GM21423 (cell line): Measurements from ENCODE around the gene RUVBL2.

ENCODE experiments used
- ATAC-seq: cut with Tn5 transposase; IDR thresholded peaks from one replicate; pipeline ENCODE4 v1.9.1; 2021; ENCODE audit warnings: mild to moderate bottlenecking, moderate library complexity; ENCODE audit not compliant: unreplicated experiment

Gene RUVBL2

GRCh38 chr19:48963371-48964204, 30.1 kb upstream of the RUVBL2 start:
- ATAC-seq = no peak

- ATAC-seq = no peak
These were observed 29.3 kb upstream of the RUVBL2 start for GRCh38 chr19:48964205-48965039.

- ATAC-seq = peak; percentile 64
These were observed 28.5 kb upstream of the RUVBL2 start, which contains the start of gene FTL for GRCh38 chr19:48965040-48965805. FTL (plus strand) TSS chr19:48965309; CDS start chr19:48965508, 199 bp downstream.

- peak; percentile 19 for ATAC-seq
These were observed 27.7 kb upstream of the RUVBL2 start for GRCh38 chr19:48965806-48966540.

GRCh38 chr19:48966541-48967345, 26.9 kb upstream of the RUVBL2 start:
- ATAC-seq = no peak

- ATAC-seq = no peak
These were observed 26.1 kb upstream of the RUVBL2 start for GRCh38 chr19:48967346-48968178.

- ATAC-seq = no peak
These were observed 25.5 kb upstream of the RUVBL2 start for GRCh38 chr19:48968179-48968661.

- no peak for ATAC-seq
These were observed 24.9 kb upstream of the RUVBL2 start for GRCh38 chr19:48968813-48969218.

- ATAC-seq = no peak
These were observed 24.2 kb upstream of the RUVBL2 start for GRCh38 chr19:48969276-48970138.

GRCh38 chr19:48970139-48970766, 23.4 kb upstream of the RUVBL2 start:
- ATAC-seq = no peak

- no peak for ATAC-seq
These were observed 22.7 kb upstream of the RUVBL2 start for GRCh38 chr19:48970923-48971395.

- no peak for ATAC-seq
These were observed 17.5 kb upstream of the RUVBL2 start for GRCh38 chr19:48975947-48976847.

- no peak for ATAC-seq
These were observed 16.6 kb upstream of the RUVBL2 start for GRCh38 chr19:48977061-48977460.

GRCh38 chr19:48982280-48982679, 11.4 kb upstream of the RUVBL2 start:
- no peak for ATAC-seq

- no peak for ATAC-seq
These were observed 8.0 kb upstream of the RUVBL2 start for GRCh38 chr19:48985711-48986110.

- ATAC-seq = no peak
These were observed 7.5 kb upstream of the RUVBL2 start for GRCh38 chr19:48986211-48986610.
